Mesenchymal stem cell (in vitro differentiated cells and primary cell): Measurements from ENCODE around the gene IL24.

Source experiments
- DNase-seq: peaks from one replicate; pipeline ENCODE4 v3.0.0-alpha.2; 2013
- H2AFZ ChIP-seq: one replicate; pipeline ENCODE4 v1.6.1; 2013; ENCODE audit warnings: low read depth, mild to moderate bottlenecking, control low read depth, inconsistent platforms, low read length, moderate library complexity
- H2AK5ac ChIP-seq: 2 replicates; pipeline ENCODE4 v1.6.1; 2013; ENCODE audit warnings: low read length, moderate library complexity, mild to moderate bottlenecking, inconsistent platforms; ENCODE audit not compliant: severe bottlenecking
- H2BK120ac ChIP-seq: one replicate; pipeline ENCODE4 v1.6.1; 2013; ENCODE audit warnings: low read depth, mild to moderate bottlenecking, inconsistent platforms, low read length, moderate library complexity
- H2BK12ac ChIP-seq, 2 experiments: one replicate each; pipeline ENCODE4 v1.6.1; 2013; ENCODE audit warnings: inconsistent platforms in 2 of 2, low read length in 2 of 2, mild to moderate bottlenecking in 2 of 2, moderate library complexity in 2 of 2, control low read depth in 1 of 2
- H2BK15ac ChIP-seq: one replicate; pipeline ENCODE4 v1.6.1; 2013; ENCODE audit warnings: mild to moderate bottlenecking, low read depth, inconsistent platforms; ENCODE audit not compliant: poor library complexity, severe bottlenecking
- H2BK5ac ChIP-seq: 2 replicates; pipeline ENCODE4 v1.6.1; 2013; ENCODE audit warnings: low read depth, mild to moderate bottlenecking, low read length, control low read depth, inconsistent platforms; ENCODE audit not compliant: poor library complexity, severe bottlenecking
- H3K14ac ChIP-seq, 2 experiments: one replicate each; pipeline ENCODE4 v1.6.1; 2013; ENCODE audit warnings: inconsistent platforms in 2 of 2, low read length in 2 of 2, control low read depth in 1 of 2, mild to moderate bottlenecking in 1 of 2, moderate library complexity in 1 of 2
- H3K18ac ChIP-seq, 2 experiments: one replicate each; pipeline ENCODE4 v1.6.1; 2013; ENCODE audit warnings: inconsistent platforms in 2 of 2, low read length in 2 of 2, control low read depth in 1 of 2, low read depth in 1 of 2, mild to moderate bottlenecking in 1 of 2
- H3K23ac ChIP-seq, 2 experiments: one replicate each; pipeline ENCODE4 v1.6.1; 2013; ENCODE audit warnings: inconsistent platforms in 2 of 2, low read length in 2 of 2, mild to moderate bottlenecking in 2 of 2, moderate library complexity in 2 of 2, control low read depth in 1 of 2
- H3K27ac ChIP-seq: 2 replicates; pipeline ENCODE4 v1.5.1; 2013; ENCODE audit warnings: mild to moderate bottlenecking, moderate library complexity, low read length, control low read depth, inconsistent platforms; ENCODE audit not compliant: poor library complexity, severe bottlenecking
- H3K27me3 ChIP-seq, 2 experiments: 2 replicates each; pipeline versions ENCODE4 v1.6.1 to v1.7.0; 2013; ENCODE audit warnings: low read length in 2 of 2, mild to moderate bottlenecking in 2 of 2, moderate library complexity in 2 of 2, control low read depth in 1 of 2, inconsistent platforms in 1 of 2; ENCODE audit not compliant: control insufficient read depth in 1 of 2, insufficient read depth in 1 of 2
- H3K36me3 ChIP-seq, 2 experiments: 2 replicates each; pipeline versions ENCODE4 v1.6.1 to v1.7.0; 2013; ENCODE audit warnings: low read length in 2 of 2, control low read depth in 1 of 2, inconsistent platforms in 1 of 2, low read depth in 1 of 2, mild to moderate bottlenecking in 1 of 2; ENCODE audit not compliant: insufficient read depth in 2 of 2, control insufficient read depth in 1 of 2
- H3K4ac ChIP-seq, 2 experiments: one replicate each; pipeline ENCODE4 v1.6.1; 2013; ENCODE audit warnings: inconsistent platforms in 2 of 2, low read length in 2 of 2, mild to moderate bottlenecking in 2 of 2, moderate library complexity in 2 of 2, control low read depth in 1 of 2, low read depth in 1 of 2
- H3K4me1 ChIP-seq: 2 replicates; pipeline ENCODE4 v1.6.1; 2013; ENCODE audit warnings: low read depth, low read length, control low read depth; ENCODE audit not compliant: control insufficient read depth, insufficient read depth
- H3K4me2 ChIP-seq: 2 replicates; pipeline ENCODE4 v1.6.1; 2013; ENCODE audit warnings: low read length, mild to moderate bottlenecking, inconsistent platforms; ENCODE audit not compliant: poor library complexity, severe bottlenecking
- H3K4me3 ChIP-seq, 2 experiments: 2 replicates each; pipeline versions ENCODE4 v1.5.1 to v1.7.0; 2013; ENCODE audit warnings: low read length in 2 of 2, mild to moderate bottlenecking in 2 of 2, control low read depth in 1 of 2, low read depth in 1 of 2; ENCODE audit not compliant: insufficient read depth in 1 of 2
- H3K79me1 ChIP-seq: replicated peaks from 2 replicates; pipeline ENCODE4 v1.6.1; 2013; ENCODE audit warnings: mild to moderate bottlenecking, control low read depth, low read length, inconsistent platforms; ENCODE audit not compliant: poor library complexity, severe bottlenecking
- H3K9ac ChIP-seq: 2 replicates; pipeline ENCODE4 v1.7.0; 2013; ENCODE audit warnings: mild to moderate bottlenecking, low read length, moderate library complexity
- H3K9me3 ChIP-seq: 2 replicates; pipeline ENCODE4 v1.7.0; 2013; ENCODE audit warnings: mild to moderate bottlenecking, low read length; ENCODE audit not compliant: control insufficient read depth
- H4K8ac ChIP-seq: one replicate; pipeline ENCODE4 v1.6.1; 2013; ENCODE audit warnings: inconsistent platforms, mild to moderate bottlenecking, low read length, moderate library complexity
- H4K91ac ChIP-seq: one replicate; pipeline ENCODE4 v1.6.1; 2013; ENCODE audit warnings: mild to moderate bottlenecking, low read length, inconsistent platforms
- WGBS: methylation state at CpG from one replicate; pipeline ENCODE4 v1.1.7; 2013; ENCODE audit warnings: mixed read lengths; 5-methylcytosine and 5-hydroxymethylcytosine counted together

The IL24 gene

GRCh38 chr1:206902702-206903101, 5.5 kb downstream of the IL24 start:
- Histone ChIP-seq H3K4me1 (peaks cover 10% of the 10 kb centered on the region), H3K79me1 (no peaks in the 10 kb centered on the region), H3K27me3 (peaks cover 0 to 2% of the 10 kb centered on the region in 2 experiments), H2BK5ac (no peak overlapping the region), H2AFZ (no peak overlapping the region), H3K9ac (no peak overlapping the region), H3K23ac (no peak overlapping the region), H3K36me3 (no peaks in the 10 kb centered on the region), H2BK12ac (peak overlapping the region in 1 of 2 experiments; percentile 10), H2BK120ac (no peak overlapping the region), H3K4me2 (no peak overlapping the region), H4K91ac (no peak overlapping the region), H3K9me3 (no peaks in the 10 kb centered on the region), H3K4ac (no peak overlapping the region), H4K8ac (no peak overlapping the region), H3K27ac (no peak overlapping the region), H3K14ac (no peak overlapping the region), H3K18ac (no peak overlapping the region), H2BK15ac (no peak overlapping the region), H2AK5ac (no peak overlapping the region), H3K4me3 (no peak overlapping the region)
- WGBS = 91% methylated on average over 1 of the region's 1 CpG
- no peak for DNase-seq

- no peak overlapping the region for H2BK15ac ChIP-seq
Observed at GRCh38 chr1:206903687-206904086, 6.4 kb downstream of the IL24 start.

GRCh38 chr1:206904423-206905142, 7.3 kb downstream of the IL24 start:
- Histone ChIP-seq H2BK5ac (no peak overlapping the region), H3K4me2 (no peak overlapping the region), H2BK120ac (no peak overlapping the region), H3K27me3 (peaks cover 4 to 11% of the 10 kb centered on the region in 2 experiments), H3K9me3 (no peaks in the 10 kb centered on the region), H3K18ac (peak overlapping the region; percentile 5), H4K91ac (no peak overlapping the region), H3K9ac (no peak overlapping the region), H3K4ac (peak overlapping the region in 1 of 2 experiments; percentile 30), H3K14ac (peak overlapping the region in 1 of 2 experiments; percentile 27), H3K79me1 (no peaks in the 10 kb centered on the region), H3K36me3 (no peaks in the 10 kb centered on the region), H3K27ac (no peak overlapping the region), H2AFZ (no peak overlapping the region), H3K4me3 (no peak overlapping the region), H3K4me1 (peaks cover 7% of the 10 kb centered on the region), H3K23ac (no peak overlapping the region), H4K8ac (peak overlapping the region; percentile 4), H2BK15ac (no peak overlapping the region), H2BK12ac (peak overlapping the region in 1 of 2 experiments; percentile 45), H2AK5ac (no peak overlapping the region)
- no peak for DNase-seq
- 85% methylated on average over 10 of the region's 10 CpGs for WGBS

More at GRCh38 chr1:206903687-206904086, 6.4 kb downstream of the IL24 start:
- H2AK5ac ChIP-seq = no peak overlapping the region
- no peak overlapping the region for H3K18ac ChIP-seq
- no peak overlapping the region for H2BK12ac ChIP-seq
- WGBS = 87% methylated on average over 2 of the region's 2 CpGs
- H4K8ac ChIP-seq = no peak overlapping the region
- H3K79me1 ChIP-seq = no peaks in the 10 kb centered on the region
- peaks cover 6% of the 10 kb centered on the region for H3K4me1 ChIP-seq
- no peak overlapping the region for H2BK120ac ChIP-seq
- no peak overlapping the region for H3K23ac ChIP-seq
- H3K4ac ChIP-seq = no peak overlapping the region
- H3K27ac ChIP-seq = no peak overlapping the region
- H3K36me3 ChIP-seq = no peaks in the 10 kb centered on the region
- H2AFZ ChIP-seq = no peak overlapping the region
- no peak overlapping the region for H3K14ac ChIP-seq
- DNase-seq = no peak
- no peak overlapping the region for H3K4me2 ChIP-seq
- H3K9me3 ChIP-seq = no peaks in the 10 kb centered on the region
- peaks cover 1 to 3% of the 10 kb centered on the region in 2 experiments for H3K27me3 ChIP-seq
- H4K91ac ChIP-seq = no peak overlapping the region
- H2BK5ac ChIP-seq = no peak overlapping the region
- H3K9ac ChIP-seq = no peak overlapping the region
- H3K4me3 ChIP-seq = no peak overlapping the region

GRCh38 chr1:206905295-206906164, 8.3 kb downstream of the IL24 start:
- Histone ChIP-seq H3K36me3 (peaks cover 0 to 5% of the 10 kb centered on the region in 2 experiments), H3K4ac (no peak overlapping the region), H2BK5ac (no peak overlapping the region), H4K8ac (peak overlapping the region; percentile 82), H3K4me2 (no peak overlapping the region), H2BK12ac (peak overlapping the region in 1 of 2 experiments; percentile 61), H2AK5ac (no peak overlapping the region), H3K9me3 (no peaks in the 10 kb centered on the region), H2BK120ac (no peak overlapping the region), H4K91ac (no peak overlapping the region), H3K9ac (peak overlapping the region; percentile 15), H2BK15ac (no peak overlapping the region), H3K23ac (no peak overlapping the region), H3K14ac (no peak overlapping the region), H3K18ac (peak overlapping the region in 1 of 2 experiments; percentile 5), H3K27me3 (peaks cover 14 to 18% of the 10 kb centered on the region in 2 experiments), H3K27ac (peak overlapping the region; percentile 36), H2AFZ (peak overlapping the region; percentile 36), H3K79me1 (no peaks in the 10 kb centered on the region), H3K4me1 (peaks cover 12% of the 10 kb centered on the region), H3K4me3 (no peak overlapping the region)
- 0% methylated on average over 3 of the region's 4 CpGs for WGBS
- DNase-seq = peak; percentile 85
